NCI-H460 (cell line): ENCODE results near the gene BCDIN3D. TPM values are rescaled to one million over a fixed set of nuclear protein-coding genes. Genes with fewer than 3 reads are reported as not detected.

Source experiments
- DNase-seq: peaks from one replicate; pipeline ENCODE4 v3.0.0-alpha.2; 2016; ENCODE audit warnings: low read depth; ENCODE audit errors: extremely low read depth
- total RNA-seq: library from RNA; depleted of rRNA; stranded (reverse); fragments of >200 nt; shearing (Covaris generic); gene quantifications from 2 replicates; pipeline ENCODE4 v1.2.3, GENCODE V29; 2014

Gene BCDIN3D
- total RNA-seq, 1 experiment from 2014 or later: 8.5 TPM

- DNase-seq: no peak
These were observed 18.5 kb downstream of the BCDIN3D start for GRCh38 chr12:49824416-49824815.

GRCh38 chr12:49823951-49824350 is 19.0 kb downstream of the BCDIN3D start:
- DNase-seq: no peak

- no peak for DNase-seq
These were observed 19.6 kb downstream of the BCDIN3D start for GRCh38 chr12:49823350-49823749.

DNA sequence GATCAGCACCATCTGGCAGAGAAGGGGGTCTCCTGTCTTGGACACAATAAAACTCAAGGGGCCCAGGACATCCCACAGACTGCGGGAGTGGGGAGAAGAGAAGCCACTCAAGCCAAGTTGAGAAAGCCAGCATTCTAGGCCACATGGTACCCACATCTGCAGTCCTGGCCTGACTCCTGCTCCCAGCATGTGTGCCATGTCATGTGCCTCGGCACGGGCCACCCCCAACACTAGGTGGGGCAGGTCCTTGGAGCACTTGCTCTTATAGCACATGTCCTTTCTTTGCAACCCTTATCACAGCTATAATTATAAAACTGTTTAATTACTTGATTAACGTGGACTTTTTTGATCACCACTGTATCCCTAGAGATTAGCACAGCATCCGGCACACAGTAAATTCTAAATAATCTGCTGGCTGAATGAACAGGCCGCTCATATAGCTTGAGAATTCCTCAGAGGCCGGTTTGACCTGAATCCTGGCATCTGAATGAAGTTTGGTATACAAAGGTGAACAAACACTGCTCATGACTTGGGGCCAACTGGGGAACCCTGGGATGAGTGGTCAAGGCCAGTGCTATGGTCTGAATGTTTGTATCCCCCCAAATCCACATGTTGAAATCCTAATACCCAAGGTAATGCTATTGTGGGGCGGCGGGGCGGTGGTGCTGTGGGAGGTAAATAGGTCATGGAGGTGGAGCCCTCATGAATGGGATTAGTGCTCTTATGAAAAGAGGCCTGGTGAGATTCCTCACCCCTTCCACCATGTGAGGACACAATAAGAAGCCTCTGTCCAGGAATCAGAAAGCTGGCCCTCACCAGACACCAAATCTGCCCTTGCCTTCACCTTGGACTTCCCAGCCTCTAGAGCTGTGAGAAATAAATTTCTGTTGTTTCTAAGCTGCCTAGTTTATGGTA is 21.3 kb downstream of the BCDIN3D start:
- no peak for DNase-seq

DNA sequence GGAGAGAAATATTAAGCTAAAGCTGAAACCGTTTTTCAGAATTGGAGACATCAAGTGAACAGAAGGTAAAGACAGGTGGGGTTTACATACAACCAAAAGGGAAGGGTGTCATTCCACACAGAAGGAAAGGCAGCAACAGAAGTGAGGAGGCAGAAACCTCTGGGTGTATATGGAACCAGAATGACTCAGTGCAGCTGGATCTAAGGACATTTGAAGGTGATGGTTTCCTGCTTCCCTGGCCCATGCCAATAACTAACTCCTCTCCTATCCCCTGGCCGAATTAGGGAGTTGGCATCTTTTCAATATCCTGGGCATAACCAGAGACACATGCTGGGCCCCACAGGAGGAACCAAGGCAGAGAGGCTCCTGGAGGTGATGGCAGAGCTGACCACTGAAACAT is 23.1 kb downstream of the BCDIN3D start:
- no peak for DNase-seq

GRCh38 chr12:49818241-49818895 is 24.5 kb downstream of the BCDIN3D start:
- DNase-seq: no peak

DNA sequence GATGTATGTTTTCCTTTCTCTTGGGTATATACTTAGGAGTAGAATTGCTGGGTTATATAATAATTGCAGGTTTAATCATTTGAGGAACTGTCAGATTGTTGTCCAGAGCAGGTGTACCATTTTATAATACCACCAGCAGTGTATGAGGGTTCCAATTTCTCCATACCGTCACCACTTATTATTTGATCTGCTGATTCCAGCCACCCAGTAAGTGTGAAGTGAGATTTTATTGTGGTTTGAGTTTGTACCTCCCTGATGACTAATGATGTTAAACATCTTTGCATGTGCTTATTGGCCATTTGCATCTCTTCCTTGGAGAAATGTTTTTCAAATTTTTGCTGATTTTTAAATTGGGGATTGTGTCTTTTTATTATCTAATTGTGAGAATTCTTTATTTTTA is 29.8 kb downstream of the BCDIN3D start:
- no peak for DNase-seq

- no peak for DNase-seq
These were observed 30.9 kb downstream of the BCDIN3D start for GRCh38 chr12:49811961-49812401.

DNA sequence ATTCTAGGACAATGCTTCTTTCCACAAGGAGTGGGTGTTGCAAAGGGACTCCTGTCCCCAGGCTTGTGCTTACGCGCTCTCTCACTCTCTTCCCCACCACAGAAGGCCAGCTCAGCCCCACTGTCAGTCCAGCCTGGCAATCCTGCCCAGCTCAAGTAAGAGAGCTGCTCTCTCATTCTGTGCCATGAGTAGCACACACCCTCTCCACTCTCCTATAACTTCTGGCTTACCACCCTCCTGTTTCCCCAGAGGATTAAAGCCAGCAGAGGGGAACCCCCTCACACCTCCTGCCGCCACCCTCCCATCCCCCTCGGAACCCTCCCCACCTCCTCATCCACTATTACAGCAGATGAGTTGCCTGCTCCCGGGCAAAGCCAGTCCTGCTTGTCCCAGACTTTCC is 31.8 kb downstream of the BCDIN3D start:
- no peak for DNase-seq

- no peak for DNase-seq
These were observed 33.0 kb downstream of the BCDIN3D start for GRCh38 chr12:49809906-49810389.

DNA sequence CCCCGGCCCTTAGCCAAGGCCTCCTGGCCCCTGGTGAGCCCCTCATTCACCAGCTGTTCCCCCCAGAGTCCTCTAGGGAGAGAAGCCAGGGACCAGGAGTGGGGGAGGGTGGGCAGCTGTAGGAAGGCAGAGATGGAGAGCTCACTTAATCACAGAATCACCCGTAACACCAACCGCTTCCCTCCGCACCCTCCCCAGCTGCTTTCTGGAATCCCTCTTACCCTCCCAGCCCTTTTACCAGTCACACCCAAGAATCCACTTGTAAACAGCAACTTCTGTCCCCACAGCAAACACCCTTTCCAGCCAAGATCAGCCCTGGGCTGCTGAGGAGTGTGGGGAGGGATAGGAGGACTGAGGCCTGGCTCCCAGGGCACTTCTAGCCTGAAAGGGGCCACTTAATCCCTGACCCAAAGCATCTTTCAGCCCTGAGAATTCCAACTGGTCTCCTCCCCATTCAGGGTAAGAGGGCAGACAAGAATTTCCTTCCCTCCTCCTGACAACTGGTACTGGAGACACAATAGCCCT is 33.5 kb downstream of the BCDIN3D start:
- no peak for DNase-seq

GRCh38 chr12:49808686-49809380 is 34.1 kb downstream of the BCDIN3D start:
- DNase-seq: no peak

GRCh38 chr12:49807991-49808580 is 34.8 kb downstream of the BCDIN3D start:
- DNase-seq: no peak

DNA sequence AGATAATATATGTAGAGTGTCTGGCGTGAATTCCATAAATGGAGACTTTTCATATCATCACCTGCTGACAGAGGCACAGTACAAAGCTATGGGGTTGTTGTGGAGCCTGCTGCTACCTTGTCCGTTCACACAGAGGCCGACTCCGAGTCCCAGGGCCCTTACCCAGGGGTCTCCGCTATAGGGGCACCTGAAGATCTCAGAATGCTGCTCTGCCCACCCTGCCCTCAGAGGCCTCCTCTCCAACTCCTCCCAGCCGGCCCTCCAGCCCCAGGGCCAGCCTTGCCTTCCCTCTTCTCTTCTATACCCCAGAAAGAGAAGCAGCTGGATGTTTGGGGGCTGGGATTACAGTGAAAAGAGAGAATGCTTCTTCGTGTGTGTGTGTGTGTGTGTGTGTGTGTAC is 36.0 kb downstream of the BCDIN3D start:
- no peak for DNase-seq

- DNase-seq: no peak
These were observed 36.5 kb downstream of the BCDIN3D start for GRCh38 chr12:49806321-49806813.

DNA sequence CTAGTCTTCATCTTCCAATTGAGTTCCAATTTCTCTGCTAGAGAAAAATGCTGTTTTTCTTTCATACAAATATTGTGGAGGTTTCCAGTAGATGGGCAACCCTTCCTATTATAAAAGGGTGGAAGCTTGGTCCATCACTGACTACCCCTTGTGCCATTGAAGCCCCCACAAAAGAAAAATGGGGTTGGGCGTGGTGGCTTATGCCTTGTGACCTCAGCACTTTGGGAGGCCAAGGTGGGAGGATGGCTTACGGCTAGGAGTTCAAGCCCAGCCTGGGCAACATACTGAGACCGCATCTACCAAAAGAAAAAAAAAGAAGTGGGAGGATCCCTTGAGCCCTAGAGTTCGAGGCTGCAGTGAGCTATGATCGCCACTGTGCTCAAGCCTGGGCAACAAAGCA is 37.5 kb downstream of the BCDIN3D start:
- no peak for DNase-seq

DNA sequence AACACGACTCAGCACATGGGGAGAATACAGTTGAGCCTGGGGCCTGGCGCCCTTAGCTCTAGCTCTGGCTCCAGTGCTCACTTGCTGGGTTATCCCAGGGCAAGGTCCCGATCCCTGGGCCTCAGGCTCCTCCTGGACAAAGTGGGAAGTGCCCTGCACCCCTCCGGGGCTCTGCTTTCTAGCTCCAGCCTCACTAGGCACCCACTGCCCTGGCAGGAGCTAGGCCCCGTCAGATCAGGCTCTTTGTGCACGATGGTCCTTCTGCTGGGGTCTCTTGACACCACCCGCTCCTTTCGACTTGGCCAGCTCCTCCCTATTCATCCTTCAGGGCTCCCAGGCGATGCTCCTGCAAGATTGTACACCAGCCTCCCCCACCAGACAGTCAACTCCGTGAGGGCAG is 38.1 kb downstream of the BCDIN3D start:
- DNase-seq: no peak

DNA sequence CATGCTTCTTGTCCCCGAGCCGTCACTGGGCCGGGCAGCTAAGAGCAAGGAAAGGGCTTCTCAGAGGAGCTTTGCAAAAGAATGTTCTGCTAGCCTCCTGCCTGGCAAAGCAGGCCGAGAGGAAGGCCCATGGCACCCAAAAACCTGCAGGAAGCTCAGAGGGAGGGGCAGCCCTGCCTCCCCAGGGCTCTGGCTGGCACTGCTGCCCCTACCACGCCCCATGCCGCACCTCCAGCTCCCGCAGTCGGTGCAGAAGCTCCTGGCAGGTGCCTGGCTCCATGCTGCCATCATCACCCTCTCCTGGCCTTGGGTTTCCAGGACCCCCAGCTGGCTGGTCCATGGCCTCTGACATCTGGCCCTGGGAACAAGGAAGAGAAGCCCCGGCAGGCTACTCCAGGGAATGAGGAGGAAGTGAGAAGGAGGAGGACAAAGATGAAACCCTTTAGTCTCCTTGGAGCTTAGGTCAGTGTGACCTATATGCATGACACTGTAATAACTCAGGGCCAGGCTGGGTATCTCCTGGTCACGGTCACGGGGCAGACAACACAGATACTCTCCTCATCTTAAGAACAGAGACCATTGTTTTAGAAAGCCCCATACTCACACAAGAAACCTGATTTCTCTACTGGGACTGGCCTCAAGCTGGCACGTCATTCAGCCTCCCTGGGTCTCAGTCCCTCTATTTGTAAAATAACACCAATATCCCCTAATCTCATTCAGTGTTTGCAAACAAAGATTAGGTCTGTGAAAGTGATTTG is 39.0 kb downstream of the BCDIN3D start:
- DNase-seq: no peak

DNA sequence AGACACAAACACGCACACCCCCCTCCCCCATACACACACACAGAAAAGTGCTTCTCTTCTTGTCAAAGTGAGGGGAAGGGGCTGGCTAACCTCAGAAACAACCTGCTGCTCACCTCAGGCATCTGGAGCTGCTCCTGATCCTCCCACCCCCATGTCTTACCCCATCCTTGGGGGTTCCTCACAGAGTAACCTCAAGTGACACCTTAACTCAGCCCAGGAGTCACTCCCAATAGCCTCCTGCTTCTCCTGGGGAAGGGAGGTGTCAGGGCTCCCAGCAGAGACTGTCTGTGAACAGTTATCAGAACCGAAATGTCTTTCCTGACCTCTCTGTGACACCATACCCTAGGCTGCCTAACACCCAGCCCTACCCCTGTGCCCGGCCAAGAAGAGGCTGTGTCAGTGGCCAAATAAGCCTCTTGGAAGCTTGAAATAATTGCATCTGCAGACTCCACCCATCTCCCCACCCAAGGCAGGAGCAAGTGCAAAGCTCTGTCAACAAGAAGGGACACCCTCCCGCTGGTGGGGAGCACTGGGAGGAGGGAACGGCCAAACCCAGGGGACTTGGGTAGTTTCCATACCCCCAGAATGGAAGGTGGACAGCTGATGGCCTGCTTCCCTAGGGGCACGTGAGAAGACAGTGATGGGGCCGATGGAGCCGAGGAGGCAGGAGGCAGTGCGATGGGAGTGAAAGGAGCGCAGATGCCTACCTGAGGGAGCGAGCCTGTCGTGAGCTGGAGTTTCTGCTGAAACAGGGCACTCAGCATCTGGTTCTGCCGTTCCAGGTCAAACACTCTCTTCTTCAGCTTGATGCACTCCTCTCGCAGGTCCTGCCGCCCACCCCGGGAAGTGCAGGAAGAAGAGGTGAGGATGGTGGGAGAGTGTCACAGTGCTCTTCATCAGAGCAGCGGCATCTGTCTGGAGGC is 41.5 kb downstream of the BCDIN3D start:
- DNase-seq: no peak
